GM21723 (cell line): Measurements from ENCODE around the gene PKM.

Experiments
- ATAC-seq: cut with Tn5 transposase; IDR thresholded peaks from one replicate; pipeline ENCODE4 v1.9.1; 2021; ENCODE audit warnings: mild to moderate bottlenecking, moderate library complexity; ENCODE audit not compliant: unreplicated experiment

Gene PKM

DNA sequence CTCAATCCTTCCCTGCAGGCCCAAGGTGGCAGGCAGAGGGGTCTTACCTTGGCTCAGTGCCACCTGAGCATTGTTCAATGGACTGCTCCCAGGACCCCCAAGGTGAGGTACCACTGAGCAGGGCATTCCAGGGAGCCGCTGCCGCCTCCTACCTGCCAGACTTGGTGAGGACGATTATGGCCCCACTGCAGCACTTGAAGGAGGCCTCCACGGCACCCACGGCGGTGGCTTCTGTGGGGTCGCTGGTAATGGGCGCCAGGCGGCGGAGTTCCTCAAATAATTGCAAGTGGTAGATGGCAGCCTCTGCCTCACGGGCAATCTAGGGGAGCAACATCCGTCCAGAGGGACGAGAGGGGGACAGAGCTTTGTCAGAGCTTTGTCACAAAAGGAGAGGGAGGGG is 28.7 kb downstream of the PKM start:
- no peak for ATAC-seq

GRCh38 chr15:72201391-72201921 is 29.5 kb downstream of the PKM start:
- ATAC-seq, result no peak

GRCh38 chr15:72200395-72201237 is 30.4 kb downstream of the PKM start:
- ATAC-seq, result no peak

DNA sequence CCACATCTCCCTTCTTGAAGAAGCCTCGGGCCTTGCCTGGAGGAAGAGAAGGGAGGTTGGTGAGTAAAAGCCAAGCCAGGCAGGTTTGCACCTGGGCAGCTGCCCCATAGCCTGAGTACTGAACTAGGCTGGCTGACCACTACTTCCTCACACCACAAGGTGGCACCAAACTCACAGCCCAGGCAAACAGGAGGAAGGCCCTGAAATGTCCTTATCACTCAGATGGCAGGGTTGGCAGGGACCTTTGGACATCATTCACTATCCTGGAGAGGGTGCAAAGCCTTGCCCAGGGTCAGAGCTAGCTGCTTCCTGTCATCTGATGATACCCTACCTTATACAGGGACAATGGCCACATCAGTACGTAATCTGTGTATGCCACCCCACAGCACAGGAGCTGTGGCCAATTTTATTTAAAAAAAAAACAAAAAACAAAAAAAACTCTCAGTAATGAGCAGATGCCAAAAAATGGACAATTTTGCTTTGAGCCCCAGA is 31.2 kb downstream of the PKM start:
- no peak for ATAC-seq

- no peak for ATAC-seq
Measured at GRCh38 chr15:72199205-72199515, 31.8 kb downstream of the PKM start.

DNA sequence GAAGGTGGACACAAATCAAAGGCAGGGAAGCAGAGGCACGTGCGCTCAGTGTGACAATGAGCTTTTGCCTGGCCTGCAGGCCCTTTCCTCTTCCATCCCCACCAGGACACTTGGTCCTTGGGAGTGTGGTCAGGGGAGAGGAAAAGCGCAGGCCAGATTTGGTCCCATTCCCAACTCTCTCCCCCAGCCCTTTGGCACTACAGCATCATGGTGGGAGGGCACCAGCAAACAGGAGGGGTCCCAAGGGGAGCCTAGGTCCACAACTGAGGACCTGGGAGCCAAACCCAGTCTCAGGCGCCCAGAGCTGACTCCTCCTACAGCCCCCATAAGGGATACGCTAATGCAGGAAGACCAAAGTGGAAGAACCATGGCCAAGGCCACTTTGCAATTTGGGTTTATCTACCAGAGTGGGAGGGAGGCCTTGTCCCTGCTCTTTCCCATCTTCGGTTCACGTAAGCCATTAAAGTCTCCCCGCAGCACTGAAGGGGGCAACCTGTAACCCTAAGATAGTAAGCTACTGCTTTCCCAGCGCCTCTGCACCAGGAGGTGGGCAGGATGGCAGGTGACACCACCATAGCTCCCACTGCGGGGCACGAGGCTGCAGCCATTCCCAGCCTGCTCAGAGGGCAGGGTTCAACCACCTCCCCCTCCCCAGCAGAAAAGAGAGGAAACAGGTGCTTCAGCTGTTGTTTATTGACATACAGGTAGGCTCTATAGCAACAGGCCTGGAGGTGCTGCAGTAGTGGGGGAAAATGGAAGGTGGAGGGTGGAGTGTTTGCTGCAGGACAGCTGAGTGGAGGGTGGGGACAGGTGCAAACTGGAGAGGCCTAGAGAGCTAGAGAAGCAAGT is 32.4 kb downstream of the PKM start:
- no peak for ATAC-seq

GRCh38 chr15:72197460-72198355 is 33.3 kb downstream of the PKM start, which contains the start of gene GRAMD2A:
GRAMD2A (minus strand) TSS chr15:72197787.
- peak; percentile 41 for ATAC-seq

- ATAC-seq, result no peak
Measured at GRCh38 chr15:72197041-72197459, 33.9 kb downstream of the PKM start.

GRCh38 chr15:72196409-72197040 is 34.5 kb downstream of the PKM start:
- ATAC-seq, result no peak

DNA sequence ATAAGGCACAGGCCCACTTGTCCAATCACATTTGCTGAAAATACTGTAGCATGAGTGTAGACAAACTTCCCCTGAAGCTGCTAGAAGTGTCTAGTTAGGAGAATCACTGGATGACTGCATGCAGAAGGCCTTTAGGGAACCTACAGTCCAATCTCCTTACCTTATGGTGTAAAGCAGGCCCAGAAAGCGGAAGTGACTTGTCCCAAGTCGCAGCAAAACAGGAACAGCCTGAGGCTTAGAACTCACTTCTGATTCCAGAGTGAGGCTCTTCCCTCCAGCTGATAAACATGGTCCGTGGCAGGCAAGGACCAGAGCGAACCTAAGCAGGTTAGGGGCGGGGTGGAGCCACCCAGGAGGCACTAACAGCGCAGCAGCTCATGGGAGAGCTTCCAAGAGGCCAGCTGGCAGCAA is 35.9 kb downstream of the PKM start:
- no peak for ATAC-seq

DNA sequence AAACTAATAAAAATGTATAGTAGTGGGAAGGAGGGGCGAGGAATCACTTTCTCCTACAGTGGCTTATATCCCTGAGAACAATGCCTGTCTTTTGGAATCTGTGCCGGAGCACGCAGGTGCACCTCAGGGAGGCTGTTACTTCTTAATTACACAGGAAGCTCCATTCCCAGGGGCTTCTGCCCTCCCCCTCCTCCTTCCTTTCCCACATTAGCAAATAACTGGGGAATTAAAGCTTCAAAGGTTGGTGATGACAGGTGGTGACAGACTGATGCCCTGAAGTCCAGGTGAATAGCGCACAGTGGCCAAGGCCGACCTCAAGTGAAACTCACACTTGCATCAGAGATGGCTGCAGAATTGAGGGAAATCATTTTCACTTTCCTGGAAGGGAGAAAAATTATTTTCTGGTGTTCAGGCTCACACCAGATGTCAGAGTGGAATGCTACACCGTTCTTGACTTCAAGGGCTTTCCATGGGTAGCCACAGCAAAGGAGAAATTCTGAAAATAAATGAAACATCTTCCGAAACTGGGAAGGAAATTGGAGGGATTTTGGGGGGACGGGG is 37.1 kb downstream of the PKM start:
- no peak for ATAC-seq

DNA sequence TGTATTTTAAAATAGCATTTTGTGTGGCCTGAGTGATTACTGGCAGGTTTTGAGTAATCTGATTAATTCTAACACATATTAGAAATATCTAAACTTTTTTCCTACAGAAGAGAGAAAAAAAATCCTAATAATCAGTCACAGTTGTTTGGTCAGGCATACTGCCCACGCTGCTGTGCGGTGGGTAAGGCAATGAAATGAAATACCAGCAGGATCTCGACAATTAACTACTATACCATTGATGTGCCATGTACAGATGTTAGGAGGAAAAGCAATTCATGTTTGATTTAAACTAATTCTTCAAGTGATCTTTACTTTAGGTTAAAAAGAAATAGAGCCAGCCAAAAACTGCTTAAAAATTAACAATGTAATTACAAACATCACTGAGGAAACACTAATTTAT is 38.6 kb downstream of the PKM start:
- no peak for ATAC-seq

DNA sequence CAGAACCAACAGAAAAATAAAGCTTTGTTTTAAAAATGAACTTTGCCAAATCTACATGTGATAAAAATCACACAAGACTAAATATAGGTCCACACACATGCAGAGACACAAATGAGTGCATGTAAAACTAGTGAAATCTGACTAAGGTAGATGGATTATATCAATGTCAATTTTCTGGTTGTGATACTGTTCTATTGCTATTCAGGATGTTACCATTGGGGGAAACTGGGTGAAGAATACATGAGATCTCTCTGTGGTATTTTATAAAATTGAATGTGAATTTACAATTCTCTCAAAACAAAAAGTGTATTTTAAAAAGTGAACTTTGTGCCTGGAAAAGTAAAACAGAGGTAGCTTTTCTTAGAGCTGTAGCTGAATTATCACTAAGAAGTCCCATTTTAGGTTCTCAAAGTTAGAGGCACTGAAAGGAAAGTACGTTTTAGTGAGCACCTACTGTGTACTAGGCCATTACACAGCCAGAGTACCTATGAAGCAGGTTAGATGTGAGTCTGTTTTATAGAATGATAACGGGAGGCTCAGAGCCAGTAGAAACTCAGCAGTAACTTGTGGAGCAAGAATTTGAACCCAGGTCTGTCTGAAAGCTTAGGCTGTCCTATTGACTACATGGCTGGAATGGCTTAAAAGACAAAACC is 41.6 kb downstream of the PKM start:
- no peak for ATAC-seq

DNA sequence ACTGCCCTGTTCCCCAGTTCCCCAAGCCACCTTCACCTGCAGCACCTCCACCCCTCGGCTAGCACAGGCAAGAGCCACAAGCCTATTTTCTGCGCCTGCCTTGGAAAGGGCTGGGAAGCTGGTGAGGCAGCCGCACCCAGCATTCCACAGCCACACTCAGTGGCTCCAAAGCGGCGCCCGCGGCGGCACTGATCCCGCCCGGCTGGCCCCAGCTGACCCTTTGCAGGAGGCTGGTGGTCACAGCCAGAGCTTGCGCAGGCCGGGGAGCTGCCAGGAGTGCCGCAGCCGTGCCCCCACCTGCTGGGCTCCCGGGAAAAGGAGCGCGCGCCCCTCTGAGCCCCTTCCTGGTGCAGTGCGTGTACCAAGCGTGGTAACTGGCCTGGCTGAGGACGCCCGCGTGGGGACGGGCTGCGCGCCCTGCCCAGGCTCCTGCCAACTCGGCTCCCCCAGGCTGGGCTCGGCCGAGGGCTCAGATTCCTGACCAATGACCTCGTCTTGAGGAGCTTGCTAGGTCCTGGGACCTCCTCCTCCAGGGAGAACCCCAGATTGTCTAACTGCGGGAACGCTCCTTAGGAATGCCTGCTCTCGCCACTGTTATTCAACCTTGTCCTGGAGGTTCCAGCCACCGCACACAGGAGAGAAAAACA is 46.7 kb downstream of the PKM start:
- ATAC-seq, result no peak

GRCh38 chr15:72183781-72184164 is 47.2 kb downstream of the PKM start:
- no peak for ATAC-seq

DNA sequence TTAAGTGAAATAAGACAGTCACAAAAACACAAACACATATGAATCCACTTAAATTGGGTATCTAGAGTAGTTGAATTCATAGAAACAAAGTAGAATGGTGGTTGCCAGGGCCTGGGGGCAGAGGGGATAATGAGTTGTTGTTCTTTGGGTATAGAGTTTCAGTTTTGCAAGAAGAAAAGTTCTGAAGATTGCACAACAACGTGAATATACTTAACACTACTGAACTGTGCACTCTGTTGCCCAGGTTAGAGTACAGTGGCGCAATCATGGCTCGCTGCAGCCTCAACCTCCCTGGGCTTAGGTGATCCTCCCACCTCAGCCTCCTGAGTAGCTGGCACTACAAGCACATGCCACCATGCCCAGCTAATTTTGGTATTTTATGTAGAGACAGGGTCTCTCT is 48.3 kb downstream of the PKM start:
- no peak for ATAC-seq

GRCh38 chr15:72182244-72182643 is 48.7 kb downstream of the PKM start:
- no peak for ATAC-seq

- no peak for ATAC-seq
Measured at GRCh38 chr15:72180761-72181324, 50.1 kb downstream of the PKM start.
